ENCODE data around the gene LRRC23.

GRCh38 chr12:6912164-6912935, 7.7 kb downstream of the LRRC23 start:
- TF ChIP-seq EP300 (conservative IDR thresholded peaks at IDR 0.05; ENCODE audit: poor library complexity, severe bottlenecking) (no peak), POLR2AphosphoS5 (IDR thresholded peaks at IDR 0.05) (no peak), CTCF (IDR thresholded peaks at IDR 0.05; ENCODE audit: poor library complexity, severe bottlenecking) (no peak), TAF1 (IDR thresholded peaks at IDR 0.05; ENCODE audit: low read depth) (no peak), RAD21 (conservative IDR thresholded peaks at IDR 0.05) (no peak), EZH2 (IDR thresholded peaks at IDR 0.05; ENCODE audit: borderline replicate concordance, insufficient read depth, low read length, poor library complexity, severe bottlenecking) (no peak), REST (IDR thresholded peaks at IDR 0.05; ENCODE audit: borderline replicate concordance) (no peak)

All from neural cell (in vitro differentiated cells).